GM23248 (cell line): ENCODE measurements around the gene STKLD1. TPM values are rescaled to one million over a fixed set of nuclear protein-coding genes. Genes with fewer than 3 reads are reported as not detected.

Source experiments
- DNase-seq: peaks from one replicate; pipeline ENCODE4 v3.0.0-alpha.2; 2015
- H2AFZ ChIP-seq: fragments of 200-600 bp; sonication (generic); 2 replicates; pipeline ENCODE4 v1.6.1; 2016; ENCODE audit warnings: antibody characterized with exemption
- H3F3A ChIP-seq: fragments of 200-600 bp; sonication (generic); 2 replicates; pipeline ENCODE4 v1.6.1; 2016; ENCODE audit warnings: mild to moderate bottlenecking, antibody characterized with exemption, mixed run types; ENCODE audit not compliant: insufficient read depth
- H3K27ac ChIP-seq: fragments of 200-600 bp; sonication (generic); 2 replicates; pipeline ENCODE4 v1.5.1; 2016; ENCODE audit warnings: mild to moderate bottlenecking
- H3K27me3 ChIP-seq: fragments of 200-600 bp; sonication (generic); replicated peaks from 2 replicates; pipeline ENCODE4 v1.6.1; 2016; ENCODE audit warnings: mild to moderate bottlenecking; ENCODE audit not compliant: insufficient read depth
- H3K36me3 ChIP-seq: fragments of 200-600 bp; sonication (generic); 2 replicates; pipeline ENCODE4 v1.6.1; 2016; ENCODE audit warnings: low read depth, mild to moderate bottlenecking
- H3K4me1 ChIP-seq: fragments of 200-600 bp; sonication (generic); 2 replicates; pipeline ENCODE4 v1.6.1; 2016; ENCODE audit warnings: mild to moderate bottlenecking; ENCODE audit not compliant: insufficient read depth
- H3K4me2 ChIP-seq: fragments of 200-600 bp; sonication (generic); one replicate; pipeline ENCODE4 v1.6.1; 2016; ENCODE audit warnings: mild to moderate bottlenecking; ENCODE audit not compliant: unreplicated experiment
- H3K4me3 ChIP-seq: fragments of 200-600 bp; sonication (generic); 2 replicates; pipeline ENCODE4 v1.5.1; 2016; ENCODE audit warnings: mild to moderate bottlenecking
- H3K79me2 ChIP-seq: fragments of 200-600 bp; sonication (generic); 2 replicates; pipeline ENCODE4 v1.6.1; 2016; ENCODE audit warnings: mild to moderate bottlenecking; ENCODE audit not compliant: insufficient read depth
- H3K9ac ChIP-seq: fragments of 200-600 bp; sonication (generic); 2 replicates; pipeline ENCODE4 v1.6.1; 2016; ENCODE audit warnings: mild to moderate bottlenecking
- H3K9me2 ChIP-seq: fragments of 200-600 bp; sonication (generic); 2 replicates; pipeline ENCODE4 v1.6.1; 2016; ENCODE audit warnings: mixed run types, mild to moderate bottlenecking, moderate library complexity; ENCODE audit not compliant: insufficient read depth
- H3K9me3 ChIP-seq: fragments of 200-600 bp; sonication (generic); one replicate; pipeline ENCODE4 v1.6.1; 2017; ENCODE audit warnings: low read depth
- H4K20me1 ChIP-seq: fragments of 200-600 bp; sonication (generic); 2 replicates; pipeline ENCODE4 v1.6.0; 2016; ENCODE audit not compliant: insufficient read depth
- EZH2 ChIP-seq: fragments of 200-600 bp; sonication (generic); IDR thresholded peaks from 2 replicates; pipeline ENCODE4 v1.6.1; 2018; ENCODE audit warnings: antibody characterized with exemption, mild to moderate bottlenecking; ENCODE audit not compliant: insufficient read depth, poor library complexity, severe bottlenecking
- EZH2phosphoT487 ChIP-seq: fragments of 200-600 bp; sonication (generic); IDR thresholded peaks from 2 replicates; pipeline ENCODE4 v1.6.1; 2018; ENCODE audit warnings: antibody characterized with exemption, moderate library complexity, mild to moderate bottlenecking, low read depth; ENCODE audit not compliant: insufficient read depth
- WGBS, 2 experiments: methylation state at CpG; one replicate each; pipeline ENCODE4 v1.1.6; 2015 to 2017; ENCODE audit warnings: low lambda C conversion rate in 2 of 2, low coverage in 1 of 2; ENCODE audit errors: missing lambda C conversion rate in 2 of 2; 5-methylcytosine and 5-hydroxymethylcytosine counted together
- in situ Hi-C: fragments of 300-500 bp; cut with MboI; formaldehyde crosslinking; loops from 2 replicates; pipeline ENCODE4 v1.15.0; 2020
- polyA plus RNA-seq: library from polyadenylated mRNA; unstranded; fragments of >200 nt; fragmentation: Nextera tagmentation; extraction: Ambion mirVana; gene quantifications from 2 replicates; pipeline ENCODE4 v1.2.1, GENCODE V29; 2016
- total RNA-seq: library from RNA; depleted of rRNA; stranded (reverse); fragments of >200 nt; shearing (Covaris generic); gene quantifications from 2 replicates; pipeline ENCODE4 v1.2.3, GENCODE V29; 2014

Gene STKLD1
- total and polyA plus RNA-seq, 2 experiments from 2014 or later: 0.32 to 0.38 TPM

- in situ Hi-C loops: no loop called here
These were observed 48.0 kb downstream of the STKLD1 start for GRCh38 chr9:133424187-133424586.

GRCh38 chr9:133425049-133425632, 49.0 kb downstream of the STKLD1 start:
- TF ChIP-seq EZH2 (no peak), EZH2phosphoT487 (no peak)

More at GRCh38 chr9:133424187-133424586, 48.0 kb downstream of the STKLD1 start:
- H3F3A ChIP-seq: 0 out of 2 replicates have a peak, but pooled peaks cover 8% of the 10 kb centered on the region
- H3K27ac ChIP-seq: no peak overlapping the region
- H2AFZ ChIP-seq: no peak overlapping the region
- 95 to 96% methylated on average over 12 of the region's 12 CpGs for WGBS, 2 experiments
- H3K9me2 ChIP-seq: no peaks in the 10 kb centered on the region
- no peak overlapping the region for H3K9ac ChIP-seq
- no peak overlapping the region for H3K4me2 ChIP-seq
- no peaks in the 10 kb centered on the region for H3K79me2 ChIP-seq
- no peaks in the 10 kb centered on the region for H3K36me3 ChIP-seq
- no peaks in the 10 kb centered on the region for H3K4me1 ChIP-seq
- no peaks in the 10 kb centered on the region for H3K9me3 ChIP-seq
- H3K4me3 ChIP-seq: no peak overlapping the region
- TF ChIP-seq EZH2phosphoT487: no peak
- TF ChIP-seq EZH2: no peak
- H4K20me1 ChIP-seq: no peaks in the 10 kb centered on the region
- peaks cover 7% of the 10 kb centered on the region; the same call in 1 of the 2 replicates for H3K27me3 ChIP-seq
- no peak for DNase-seq

GRCh38 chr9:133426011-133426410, 49.8 kb downstream of the STKLD1 start:
- Histone ChIP-seq H3K9me3 (no peaks in the 10 kb centered on the region), H3K4me3 (no peak overlapping the region), H3K79me2 (no peaks in the 10 kb centered on the region), H3K27ac (no peak overlapping the region), H3K27me3 (peaks cover 7% of the 10 kb centered on the region; the same call in 1 of the 2 replicates), H3K4me1 (no peaks in the 10 kb centered on the region), H3K9ac (no peak overlapping the region), H3K4me2 (no peak overlapping the region), H3K9me2 (no peaks in the 10 kb centered on the region), H2AFZ (no peak overlapping the region), H4K20me1 (no peaks in the 10 kb centered on the region), H3K36me3 (no peaks in the 10 kb centered on the region), H3F3A (no peaks in the 10 kb centered on the region)
- DNase-seq: no peak
- TF ChIP-seq EZH2: no peak
- no peak for TF ChIP-seq EZH2phosphoT487
- in situ Hi-C loops: no loop called here
- WGBS, 2 experiments: 82 to 91% methylated on average over 11 of the region's 11 CpGs

More at GRCh38 chr9:133425049-133425632, 49.0 kb downstream of the STKLD1 start:
- DNase-seq: no peak
- WGBS, 2 experiments: 88 to 90% methylated on average over 21 to 22 of the region's 22 CpGs
- H3K4me3 ChIP-seq: no peak overlapping the region
- no peaks in the 10 kb centered on the region for H3K9me3 ChIP-seq
- no peaks in the 10 kb centered on the region for H3K79me2 ChIP-seq
- H3K27me3 ChIP-seq: peaks cover 7% of the 10 kb centered on the region; the same call in 1 of the 2 replicates
- no peaks in the 10 kb centered on the region for H3K36me3 ChIP-seq
- no peak overlapping the region for H2AFZ ChIP-seq
- H4K20me1 ChIP-seq: no peaks in the 10 kb centered on the region
- 0 out of 2 replicates have a peak, but pooled peaks cover 6% of the 10 kb centered on the region for H3F3A ChIP-seq
- no peak overlapping the region for H3K9ac ChIP-seq
- H3K4me1 ChIP-seq: no peaks in the 10 kb centered on the region
- H3K4me2 ChIP-seq: no peak overlapping the region
- no peak overlapping the region for H3K27ac ChIP-seq
- in situ Hi-C loops: no loop called here
- no peaks in the 10 kb centered on the region for H3K9me2 ChIP-seq

- no peak overlapping the region for H3K4me2 ChIP-seq
- no peak overlapping the region for H2AFZ ChIP-seq
- WGBS, 2 experiments: 72% methylated on average over 10 of the region's 10 CpGs
- H3F3A ChIP-seq: no peaks in the 10 kb centered on the region
- H3K9ac ChIP-seq: no peak overlapping the region
- no peaks in the 10 kb centered on the region for H4K20me1 ChIP-seq
- H3K36me3 ChIP-seq: no peaks in the 10 kb centered on the region
- H3K27me3 ChIP-seq: peaks cover 7% of the 10 kb centered on the region; the same call in 1 of the 2 replicates
- no peak for DNase-seq
- H3K79me2 ChIP-seq: no peaks in the 10 kb centered on the region
- H3K4me3 ChIP-seq: no peak overlapping the region
- no peaks in the 10 kb centered on the region for H3K4me1 ChIP-seq
- no peaks in the 10 kb centered on the region for H3K9me2 ChIP-seq
- H3K9me3 ChIP-seq: no peaks in the 10 kb centered on the region
- H3K27ac ChIP-seq: no peak overlapping the region
- in situ Hi-C loops: no loop called here
- TF ChIP-seq EZH2 (no peak), EZH2phosphoT487 (no peak)
These were observed 51.6 kb downstream of the STKLD1 start for GRCh38 chr9:133427658-133428348.
